ENCODE data around the gene LHX6. TPM values are rescaled to one million over a fixed set of nuclear protein-coding genes. Genes with fewer than 3 reads are reported as not detected.

Gene LHX6
- total and polyA plus RNA-seq, 2 of the 13 experiments (the other 11 are each of a cell fraction or from before 2014, with no cell fraction given), result 1.1 to 1.3 TPM

DNA sequence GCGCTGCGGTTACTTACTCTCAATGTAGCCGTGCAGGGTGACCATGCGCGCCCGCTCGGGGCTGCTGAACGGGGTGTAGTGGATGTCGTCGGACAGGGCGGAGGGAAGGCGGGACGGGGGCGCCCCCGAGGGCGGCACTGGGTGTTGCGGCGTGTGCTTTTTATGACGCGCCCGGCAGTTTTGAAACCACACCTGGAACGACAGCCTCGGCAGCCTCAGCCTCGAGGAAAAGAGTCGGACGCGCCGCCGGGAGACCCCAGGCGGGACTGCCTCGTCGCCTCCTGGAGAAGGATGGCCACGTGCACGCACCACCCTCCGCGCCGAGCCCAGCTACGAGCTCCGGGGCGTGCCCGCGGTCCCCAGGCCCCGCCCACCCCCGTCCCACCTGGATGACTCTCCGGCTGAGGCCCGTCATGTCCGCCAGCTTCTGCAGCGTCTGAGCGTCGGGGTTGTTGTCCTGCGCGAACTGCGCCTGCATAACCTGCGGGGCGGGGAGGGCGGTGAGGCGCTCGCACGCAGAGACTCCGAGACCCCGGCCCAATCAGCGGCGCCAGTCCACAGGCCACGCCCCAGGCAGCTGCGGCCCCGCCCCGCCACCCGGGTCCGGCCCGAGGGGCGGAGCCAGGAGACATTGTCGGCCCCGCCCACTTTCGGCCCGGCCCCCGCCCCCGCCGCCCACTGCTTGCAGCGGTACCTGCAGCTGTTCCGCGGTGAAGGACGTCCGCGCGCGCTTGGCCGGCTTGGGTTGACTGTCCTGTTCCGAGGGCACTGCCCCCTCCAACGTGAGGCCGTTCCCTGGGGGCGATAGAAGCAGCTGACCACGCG lies 15.0 kb downstream of the LHX6 start (continued):
- TF ChIP-seq, protein P1, sequence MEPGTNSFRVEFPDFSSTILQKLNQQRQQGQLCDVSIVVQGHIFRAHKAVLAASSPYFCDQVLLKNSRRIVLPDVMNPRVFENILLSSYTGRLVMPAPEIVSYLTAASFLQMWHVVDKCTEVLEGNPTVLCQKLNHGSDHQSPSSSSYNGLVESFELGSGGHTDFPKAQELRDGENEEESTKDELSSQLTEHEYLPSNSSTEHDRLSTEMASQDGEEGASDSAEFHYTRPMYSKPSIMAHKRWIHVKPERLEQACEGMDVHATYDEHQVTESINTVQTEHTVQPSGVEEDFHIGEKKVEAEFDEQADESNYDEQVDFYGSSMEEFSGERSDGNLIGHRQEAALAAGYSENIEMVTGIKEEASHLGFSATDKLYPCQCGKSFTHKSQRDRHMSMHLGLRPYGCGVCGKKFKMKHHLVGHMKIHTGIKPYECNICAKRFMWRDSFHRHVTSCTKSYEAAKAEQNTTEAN (CRISPR knock-in tag; conservative IDR thresholded peaks at IDR 0.05), result peak; percentile 83
- TF ChIP-seq, protein P2, sequence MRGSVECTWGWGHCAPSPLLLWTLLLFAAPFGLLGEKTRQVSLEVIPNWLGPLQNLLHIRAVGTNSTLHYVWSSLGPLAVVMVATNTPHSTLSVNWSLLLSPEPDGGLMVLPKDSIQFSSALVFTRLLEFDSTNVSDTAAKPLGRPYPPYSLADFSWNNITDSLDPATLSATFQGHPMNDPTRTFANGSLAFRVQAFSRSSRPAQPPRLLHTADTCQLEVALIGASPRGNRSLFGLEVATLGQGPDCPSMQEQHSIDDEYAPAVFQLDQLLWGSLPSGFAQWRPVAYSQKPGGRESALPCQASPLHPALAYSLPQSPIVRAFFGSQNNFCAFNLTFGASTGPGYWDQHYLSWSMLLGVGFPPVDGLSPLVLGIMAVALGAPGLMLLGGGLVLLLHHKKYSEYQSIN (CRISPR knock-in tag; IDR thresholded peaks at IDR 0.05; ENCODE audit: borderline replicate concordance), result no peak
- TF ChIP-seq RBM22 (optimal IDR thresholded peaks at IDR 0.05; ENCODE audit: low read length) (no peak), SP5 (CRISPR knock-in tag; IDR thresholded peaks at IDR 0.05; ENCODE audit: borderline replicate concordance, low read depth) (peak; percentile 21; the same call in 1 of the 2 replicates), RNF2 (conservative IDR thresholded peaks at IDR 0.05; ENCODE audit: low read depth) (peak; percentile 65; the same call in 1 of the 2 replicates), SALL1 (CRISPR knock-in tag; IDR thresholded peaks at IDR 0.05) (peak; percentile 45; the same call in 1 of the 2 replicates), MEIS2 (CRISPR knock-in tag; IDR thresholded peaks at IDR 0.05) (peak; percentile 63; the same call in 1 of the 2 replicates), JUNB (CRISPR knock-in tag; IDR thresholded peaks at IDR 0.05; ENCODE audit: borderline replicate concordance) (no peak), ZNF605 (CRISPR knock-in tag; IDR thresholded peaks at IDR 0.05) (peak; percentile 83), BRCA1 (CRISPR knock-in tag; IDR thresholded peaks at IDR 0.05) (no peak), STAG1 (CRISPR knock-in tag; IDR thresholded peaks at IDR 0.05) (no peak), XBP1 (CRISPR knock-in tag; IDR thresholded peaks at IDR 0.05) (no peak; the same call in 1 of the 2 replicates), ZNF30 (CRISPR knock-in tag; IDR thresholded peaks at IDR 0.05) (peak; percentile 64; the same call in 1 of the 2 replicates), CREB3 (CRISPR knock-in tag; IDR thresholded peaks at IDR 0.05) (no peak), E2F2 (CRISPR knock-in tag; IDR thresholded peaks at IDR 0.05; ENCODE audit: borderline replicate concordance) (0 out of 2 replicates have a peak, but pooled peaks have one; percentile 50), ZNF816 (CRISPR knock-in tag; IDR thresholded peaks at IDR 0.05; ENCODE audit: borderline replicate concordance) (no peak)
- TF ChIP-seq, protein P3, sequence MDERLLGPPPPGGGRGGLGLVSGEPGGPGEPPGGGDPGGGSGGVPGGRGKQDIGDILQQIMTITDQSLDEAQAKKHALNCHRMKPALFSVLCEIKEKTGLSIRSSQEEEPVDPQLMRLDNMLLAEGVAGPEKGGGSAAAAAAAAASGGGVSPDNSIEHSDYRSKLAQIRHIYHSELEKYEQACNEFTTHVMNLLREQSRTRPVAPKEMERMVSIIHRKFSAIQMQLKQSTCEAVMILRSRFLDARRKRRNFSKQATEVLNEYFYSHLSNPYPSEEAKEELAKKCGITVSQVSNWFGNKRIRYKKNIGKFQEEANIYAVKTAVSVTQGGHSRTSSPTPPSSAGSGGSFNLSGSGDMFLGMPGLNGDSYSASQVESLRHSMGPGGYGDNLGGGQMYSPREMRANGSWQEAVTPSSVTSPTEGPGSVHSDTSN (CRISPR knock-in tag; IDR thresholded peaks at IDR 0.05), result no peak
- TF ChIP-seq, protein P4, sequence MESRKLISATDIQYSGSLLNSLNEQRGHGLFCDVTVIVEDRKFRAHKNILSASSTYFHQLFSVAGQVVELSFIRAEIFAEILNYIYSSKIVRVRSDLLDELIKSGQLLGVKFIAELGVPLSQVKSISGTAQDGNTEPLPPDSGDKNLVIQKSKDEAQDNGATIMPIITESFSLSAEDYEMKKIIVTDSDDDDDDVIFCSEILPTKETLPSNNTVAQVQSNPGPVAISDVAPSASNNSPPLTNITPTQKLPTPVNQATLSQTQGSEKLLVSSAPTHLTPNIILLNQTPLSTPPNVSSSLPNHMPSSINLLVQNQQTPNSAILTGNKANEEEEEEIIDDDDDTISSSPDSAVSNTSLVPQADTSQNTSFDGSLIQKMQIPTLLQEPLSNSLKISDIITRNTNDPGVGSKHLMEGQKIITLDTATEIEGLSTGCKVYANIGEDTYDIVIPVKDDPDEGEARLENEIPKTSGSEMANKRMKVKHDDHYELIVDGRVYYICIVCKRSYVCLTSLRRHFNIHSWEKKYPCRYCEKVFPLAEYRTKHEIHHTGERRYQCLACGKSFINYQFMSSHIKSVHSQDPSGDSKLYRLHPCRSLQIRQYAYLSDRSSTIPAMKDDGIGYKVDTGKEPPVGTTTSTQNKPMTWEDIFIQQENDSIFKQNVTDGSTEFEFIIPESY (CRISPR knock-in tag; IDR thresholded peaks at IDR 0.05), result 0 out of 2 replicates have a peak, but pooled peaks have one; percentile 32
- TF ChIP-seq, protein P5, sequence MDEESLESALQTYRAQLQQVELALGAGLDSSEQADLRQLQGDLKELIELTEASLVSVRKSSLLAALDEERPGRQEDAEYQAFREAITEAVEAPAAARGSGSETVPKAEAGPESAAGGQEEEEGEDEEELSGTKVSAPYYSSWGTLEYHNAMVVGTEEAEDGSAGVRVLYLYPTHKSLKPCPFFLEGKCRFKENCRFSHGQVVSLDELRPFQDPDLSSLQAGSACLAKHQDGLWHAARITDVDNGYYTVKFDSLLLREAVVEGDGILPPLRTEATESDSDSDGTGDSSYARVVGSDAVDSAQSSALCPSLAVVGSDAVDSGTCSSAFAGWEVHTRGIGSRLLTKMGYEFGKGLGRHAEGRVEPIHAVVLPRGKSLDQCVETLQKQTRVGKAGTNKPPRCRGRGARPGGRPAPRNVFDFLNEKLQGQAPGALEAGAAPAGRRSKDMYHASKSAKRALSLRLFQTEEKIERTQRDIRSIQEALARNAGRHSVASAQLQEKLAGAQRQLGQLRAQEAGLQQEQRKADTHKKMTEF (CRISPR knock-in tag; IDR thresholded peaks at IDR 0.05), result peak; percentile 69; the same call in 1 of the 2 replicates

Data from HepG2 (cell line).